HepG2 (cell line): ENCODE measurements around the gene TMEM81. TPM values are rescaled to one million over a fixed set of nuclear protein-coding genes. Genes with fewer than 3 reads are reported as not detected.

Experiments
- BRD4 ChIP-seq: sonication (generic); formaldehyde crosslinking; IDR thresholded peaks from 2 replicates; pipeline ENCODE4 v1.4.0; 2020; ENCODE audit warnings: missing genetic modification reagents
- CC2D1A ChIP-seq: sonication (generic); formaldehyde crosslinking; IDR thresholded peaks from 2 replicates; pipeline ENCODE4 v1.8.1; 2023; ENCODE audit warnings: mild to moderate bottlenecking, missing genetic modification reagents
- GPN1 ChIP-seq: sonication (generic); formaldehyde crosslinking; IDR thresholded peaks from 2 replicates; pipeline ENCODE4 v1.5.1; 2020; ENCODE audit warnings: missing genetic modification reagents, borderline replicate concordance
- KAT7 ChIP-seq: IDR thresholded peaks from 2 replicates; pipeline ENCODE4 v1.6.1; 2018; ENCODE audit warnings: borderline replicate concordance, missing compliant biosample characterization
- KDM4B ChIP-seq: sonication (generic); formaldehyde crosslinking; IDR thresholded peaks from 2 replicates; pipeline ENCODE4 v1.4.0; 2020; ENCODE audit warnings: missing genetic modification reagents
- MLLT10 ChIP-seq: sonication (generic); formaldehyde crosslinking; IDR thresholded peaks from 2 replicates; pipeline ENCODE4 v1.4.0; 2020; ENCODE audit warnings: missing genetic modification reagents
- NR2F6 ChIP-seq, 2 experiments: IDR thresholded peaks; 2 replicates each; pipeline ENCODE4 v1.6.1; 2016; ENCODE audit warnings: antibody characterized with exemption in 1 of 2, mild to moderate bottlenecking in 1 of 2
- PAF1 ChIP-seq: IDR thresholded peaks from 2 replicates; pipeline ENCODE4 v1.6.1; 2016; ENCODE audit warnings: missing genetic modification reagents, missing compliant biosample characterization
- SP140L ChIP-seq: sonication (generic); formaldehyde crosslinking; IDR thresholded peaks from 2 replicates; pipeline ENCODE4 v1.4.0; 2020; ENCODE audit warnings: missing genetic modification reagents, borderline replicate concordance
- ZNF160 ChIP-seq: sonication (generic); formaldehyde crosslinking; IDR thresholded peaks from 2 replicates; pipeline ENCODE4 v1.8.0; 2022; ENCODE audit warnings: mild to moderate bottlenecking, inconsistent platforms, missing genetic modification reagents
- ZNF329 ChIP-seq: sonication (generic); formaldehyde crosslinking; IDR thresholded peaks from 2 replicates; pipeline ENCODE4 v1.9.0; 2021; ENCODE audit warnings: low read depth, mild to moderate bottlenecking, missing genetic modification reagents
- ZNF331 ChIP-seq: sonication (generic); formaldehyde crosslinking; IDR thresholded peaks from 2 replicates; pipeline ENCODE4 v1.4.0; 2020; ENCODE audit warnings: missing genetic modification reagents
- polyA plus RNA-seq, 8 experiments: library from polyadenylated mRNA; depleted of rRNA in 3 of 8; stranded (reverse) in 7 of 8; unstranded in 1 of 8; fragments of >200 nt; fragmentation: Illumina TruSeq in 4 of 8; extraction: Trizol in 4 of 8; gene quantifications; 2 replicates each; pipeline versions ENCODE4 v1.2.1 to v1.2.3, GENCODE V29; 2011 to 2016; ENCODE audit warnings: low read depth in 4 of 8, missing spikeins in 1 of 8, mixed read lengths in 1 of 8; ENCODE audit not compliant: insufficient read depth in 1 of 8
- total RNA-seq, 5 experiments: library from RNA; depleted of rRNA; stranded (reverse); fragments of >200 nt; fragmentation: Illumina TruSeq; extraction: Trizol; gene quantifications; 2 replicates each; pipeline ENCODE4 v1.2.3, GENCODE V29; 2016; ENCODE audit warnings: low read depth in 1 of 5
- TF ChIP-seq, protein P1 (sequence below): sonication (generic); formaldehyde crosslinking; conservative IDR thresholded peaks from 2 replicates; pipeline ENCODE4 v1.4.0; 2020; ENCODE audit warnings: mild to moderate bottlenecking, missing genetic modification reagents, moderate library complexity
- TF ChIP-seq, protein P2 (sequence below): fragments of 450-650 bp; IDR thresholded peaks from 2 replicates; pipeline ENCODE4 v1.6.1; 2016
- TF ChIP-seq, protein P3 (sequence below): sonication (generic); formaldehyde crosslinking; IDR thresholded peaks from 2 replicates; pipeline ENCODE4 v1.9.0; 2021; ENCODE audit warnings: missing genetic modification reagents, borderline replicate concordance
- TF ChIP-seq, protein P4 (sequence below): sonication (generic); formaldehyde crosslinking; IDR thresholded peaks from 2 replicates; pipeline ENCODE4 v1.5.0; 2020; ENCODE audit warnings: missing genetic modification reagents, mild to moderate bottlenecking, borderline replicate concordance
- TF ChIP-seq, protein P5 (sequence below): sonication (generic); IDR thresholded peaks from 2 replicates; pipeline ENCODE4 v1.6.1; 2016; ENCODE audit warnings: low read depth, borderline replicate concordance
- TF ChIP-seq, protein P6 (sequence below): sonication (generic); formaldehyde crosslinking; IDR thresholded peaks from 2 replicates; pipeline ENCODE4 v1.5.1; 2020; ENCODE audit warnings: missing genetic modification reagents, mild to moderate bottlenecking, borderline replicate concordance

Gene TMEM81
- total and polyA plus RNA-seq, 2 of the 13 experiments (the other 11 are each of a cell fraction or from before 2014, with no cell fraction given) = 1.1 TPM

DNA sequence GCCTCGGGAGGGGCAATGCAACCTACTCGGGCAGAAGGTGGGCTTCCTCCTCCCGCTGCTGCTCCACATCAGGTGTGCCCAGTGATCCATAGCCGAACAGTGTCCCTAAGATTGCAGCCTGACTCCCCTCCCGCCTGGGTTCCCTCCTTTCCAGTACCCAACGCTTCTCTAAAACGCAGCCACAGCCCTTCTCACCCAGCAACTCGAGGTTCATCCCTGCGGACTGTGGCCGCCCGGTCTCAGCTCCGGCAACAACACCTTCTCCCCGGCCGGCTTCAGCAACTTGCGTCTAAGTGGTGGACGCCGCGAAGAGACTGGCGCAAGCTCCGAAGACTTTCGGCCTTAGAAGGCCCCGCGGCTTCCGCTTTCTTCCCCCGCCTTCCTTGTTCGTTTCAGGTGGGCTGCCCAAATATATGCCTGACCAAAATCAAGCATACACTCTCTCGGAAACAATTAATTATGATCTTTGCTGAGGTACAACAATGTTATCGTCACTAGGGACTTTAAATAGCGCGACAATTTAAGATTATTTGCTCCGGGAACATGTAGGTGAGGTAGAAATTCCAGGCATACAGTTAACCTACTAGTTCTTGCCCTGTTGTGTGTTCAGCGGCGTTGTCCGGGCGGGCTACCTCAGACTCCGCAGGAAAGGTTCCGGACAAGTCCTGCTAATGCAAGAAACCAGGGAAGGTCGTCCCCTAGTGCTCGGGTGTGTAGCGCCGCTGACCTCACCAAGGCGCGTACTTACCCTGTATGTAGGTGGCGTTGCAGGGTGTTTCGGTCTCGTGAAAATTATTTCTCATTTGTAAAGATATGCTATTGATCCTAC lies 37.6 kb upstream of the TMEM81 start, which contains the start of gene RBBP5 (continued):
- peak; percentile 65 for TF ChIP-seq NR2F6 (IDR thresholded peaks at IDR 0.05)
- TF ChIP-seq NR2F6 (CRISPR knock-in tag; IDR thresholded peaks at IDR 0.05) = peak; percentile 79
- TF ChIP-seq ZNF331 (CRISPR knock-in tag) = peak; percentile 92
- TF ChIP-seq ZNF160 = peak; percentile 18; the same call in 1 of the 2 replicates
- TF ChIP-seq, protein P1, sequence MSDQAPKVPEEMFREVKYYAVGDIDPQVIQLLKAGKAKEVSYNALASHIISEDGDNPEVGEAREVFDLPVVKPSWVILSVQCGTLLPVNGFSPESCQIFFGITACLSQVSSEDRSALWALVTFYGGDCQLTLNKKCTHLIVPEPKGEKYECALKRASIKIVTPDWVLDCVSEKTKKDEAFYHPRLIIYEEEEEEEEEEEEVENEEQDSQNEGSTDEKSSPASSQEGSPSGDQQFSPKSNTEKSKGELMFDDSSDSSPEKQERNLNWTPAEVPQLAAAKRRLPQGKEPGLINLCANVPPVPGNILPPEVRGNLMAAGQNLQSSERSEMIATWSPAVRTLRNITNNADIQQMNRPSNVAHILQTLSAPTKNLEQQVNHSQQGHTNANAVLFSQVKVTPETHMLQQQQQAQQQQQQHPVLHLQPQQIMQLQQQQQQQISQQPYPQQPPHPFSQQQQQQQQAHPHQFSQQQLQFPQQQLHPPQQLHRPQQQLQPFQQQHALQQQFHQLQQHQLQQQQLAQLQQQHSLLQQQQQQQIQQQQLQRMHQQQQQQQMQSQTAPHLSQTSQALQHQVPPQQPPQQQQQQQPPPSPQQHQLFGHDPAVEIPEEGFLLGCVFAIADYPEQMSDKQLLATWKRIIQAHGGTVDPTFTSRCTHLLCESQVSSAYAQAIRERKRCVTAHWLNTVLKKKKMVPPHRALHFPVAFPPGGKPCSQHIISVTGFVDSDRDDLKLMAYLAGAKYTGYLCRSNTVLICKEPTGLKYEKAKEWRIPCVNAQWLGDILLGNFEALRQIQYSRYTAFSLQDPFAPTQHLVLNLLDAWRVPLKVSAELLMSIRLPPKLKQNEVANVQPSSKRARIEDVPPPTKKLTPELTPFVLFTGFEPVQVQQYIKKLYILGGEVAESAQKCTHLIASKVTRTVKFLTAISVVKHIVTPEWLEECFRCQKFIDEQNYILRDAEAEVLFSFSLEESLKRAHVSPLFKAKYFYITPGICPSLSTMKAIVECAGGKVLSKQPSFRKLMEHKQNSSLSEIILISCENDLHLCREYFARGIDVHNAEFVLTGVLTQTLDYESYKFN (CRISPR knock-in tag) = peak; percentile 58; the same call in 1 of the 2 replicates
- peak; percentile 32; the same call in 1 of the 2 replicates for TF ChIP-seq KAT7 (CRISPR knock-in tag)
- TF ChIP-seq, protein P2, sequence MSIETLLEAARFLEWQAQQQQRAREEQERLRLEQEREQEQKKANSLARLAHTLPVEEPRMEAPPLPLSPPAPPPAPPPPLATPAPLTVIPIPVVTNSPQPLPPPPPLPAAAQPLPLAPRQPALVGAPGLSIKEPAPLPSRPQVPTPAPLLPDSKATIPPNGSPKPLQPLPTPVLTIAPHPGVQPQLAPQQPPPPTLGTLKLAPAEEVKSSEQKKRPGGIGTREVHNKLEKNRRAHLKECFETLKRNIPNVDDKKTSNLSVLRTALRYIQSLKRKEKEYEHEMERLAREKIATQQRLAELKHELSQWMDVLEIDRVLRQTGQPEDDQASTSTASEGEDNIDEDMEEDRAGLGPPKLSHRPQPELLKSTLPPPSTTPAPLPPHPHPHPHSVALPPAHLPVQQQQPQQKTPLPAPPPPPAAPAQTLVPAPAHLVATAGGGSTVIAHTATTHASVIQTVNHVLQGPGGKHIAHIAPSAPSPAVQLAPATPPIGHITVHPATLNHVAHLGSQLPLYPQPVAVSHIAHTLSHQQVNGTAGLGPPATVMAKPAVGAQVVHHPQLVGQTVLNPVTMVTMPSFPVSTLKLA = peak; percentile 31; the same call in 1 of the 2 replicates
- no peak for TF ChIP-seq GPN1
- TF ChIP-seq PAF1 = no peak
- no peak for TF ChIP-seq SP140L (CRISPR knock-in tag)
- TF ChIP-seq CC2D1A (CRISPR knock-in tag) = 0 out of 2 replicates have a peak, but pooled peaks have one; percentile 29
- TF ChIP-seq BRD4 (CRISPR knock-in tag) = 0 out of 2 replicates have a peak, but pooled peaks have one; percentile 57
- TF ChIP-seq, protein P3, sequence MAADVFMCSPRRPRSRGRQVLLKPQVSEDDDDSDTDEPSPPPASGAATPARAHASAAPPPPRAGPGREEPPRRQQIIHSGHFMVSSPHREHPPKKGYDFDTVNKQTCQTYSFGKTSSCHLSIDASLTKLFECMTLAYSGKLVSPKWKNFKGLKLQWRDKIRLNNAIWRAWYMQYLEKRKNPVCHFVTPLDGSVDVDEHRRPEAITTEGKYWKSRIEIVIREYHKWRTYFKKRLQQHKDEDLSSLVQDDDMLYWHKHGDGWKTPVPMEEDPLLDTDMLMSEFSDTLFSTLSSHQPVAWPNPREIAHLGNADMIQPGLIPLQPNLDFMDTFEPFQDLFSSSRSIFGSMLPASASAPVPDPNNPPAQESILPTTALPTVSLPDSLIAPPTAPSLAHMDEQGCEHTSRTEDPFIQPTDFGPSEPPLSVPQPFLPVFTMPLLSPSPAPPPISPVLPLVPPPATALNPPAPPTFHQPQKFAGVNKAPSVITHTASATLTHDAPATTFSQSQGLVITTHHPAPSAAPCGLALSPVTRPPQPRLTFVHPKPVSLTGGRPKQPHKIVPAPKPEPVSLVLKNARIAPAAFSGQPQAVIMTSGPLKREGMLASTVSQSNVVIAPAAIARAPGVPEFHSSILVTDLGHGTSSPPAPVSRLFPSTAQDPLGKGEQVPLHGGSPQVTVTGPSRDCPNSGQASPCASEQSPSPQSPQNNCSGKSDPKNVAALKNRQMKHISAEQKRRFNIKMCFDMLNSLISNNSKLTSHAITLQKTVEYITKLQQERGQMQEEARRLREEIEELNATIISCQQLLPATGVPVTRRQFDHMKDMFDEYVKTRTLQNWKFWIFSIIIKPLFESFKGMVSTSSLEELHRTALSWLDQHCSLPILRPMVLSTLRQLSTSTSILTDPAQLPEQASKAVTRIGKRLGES = no peak
- no peak for TF ChIP-seq ZNF329
- no peak for TF ChIP-seq MLLT10
- TF ChIP-seq, protein P4, sequence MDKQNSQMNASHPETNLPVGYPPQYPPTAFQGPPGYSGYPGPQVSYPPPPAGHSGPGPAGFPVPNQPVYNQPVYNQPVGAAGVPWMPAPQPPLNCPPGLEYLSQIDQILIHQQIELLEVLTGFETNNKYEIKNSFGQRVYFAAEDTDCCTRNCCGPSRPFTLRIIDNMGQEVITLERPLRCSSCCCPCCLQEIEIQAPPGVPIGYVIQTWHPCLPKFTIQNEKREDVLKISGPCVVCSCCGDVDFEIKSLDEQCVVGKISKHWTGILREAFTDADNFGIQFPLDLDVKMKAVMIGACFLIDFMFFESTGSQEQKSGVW (CRISPR knock-in tag) = no peak
- TF ChIP-seq KDM4B (CRISPR knock-in tag) = peak; percentile 46
- TF ChIP-seq, protein P5, sequence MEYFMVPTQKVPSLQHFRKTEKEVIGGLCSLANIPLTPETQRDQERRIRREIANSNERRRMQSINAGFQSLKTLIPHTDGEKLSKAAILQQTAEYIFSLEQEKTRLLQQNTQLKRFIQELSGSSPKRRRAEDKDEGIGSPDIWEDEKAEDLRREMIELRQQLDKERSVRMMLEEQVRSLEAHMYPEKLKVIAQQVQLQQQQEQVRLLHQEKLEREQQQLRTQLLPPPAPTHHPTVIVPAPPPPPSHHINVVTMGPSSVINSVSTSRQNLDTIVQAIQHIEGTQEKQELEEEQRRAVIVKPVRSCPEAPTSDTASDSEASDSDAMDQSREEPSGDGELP = peak; percentile 17; the same call in 1 of the 2 replicates
- TF ChIP-seq, protein P6, sequence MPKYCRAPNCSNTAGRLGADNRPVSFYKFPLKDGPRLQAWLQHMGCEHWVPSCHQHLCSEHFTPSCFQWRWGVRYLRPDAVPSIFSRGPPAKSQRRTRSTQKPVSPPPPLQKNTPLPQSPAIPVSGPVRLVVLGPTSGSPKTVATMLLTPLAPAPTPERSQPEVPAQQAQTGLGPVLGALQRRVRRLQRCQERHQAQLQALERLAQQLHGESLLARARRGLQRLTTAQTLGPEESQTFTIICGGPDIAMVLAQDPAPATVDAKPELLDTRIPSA (CRISPR knock-in tag) = no peak
